SJCRH30 (cell line): ENCODE data around the gene MAN2B2. TPM values are rescaled to one million over a fixed set of nuclear protein-coding genes. Genes with fewer than 3 reads are reported as not detected.
"Not testable (repeated sequence)": the region's sequence is repeated elsewhere in the genome, so short reads cannot be mapped to it uniquely, and the experiment has no call there.

Experiments
- DNase-seq, 2 experiments: peaks; one replicate each; pipeline ENCODE4 v3.0.0-alpha.2; 2015 to 2020
- H3K27ac ChIP-seq: fragments of 250-450 bp; sonication (Bioruptor Pico); 2 replicates; pipeline ENCODE4 v1.5.1; 2020; ENCODE audit warnings: mild to moderate bottlenecking, moderate library complexity
- H3K27me3 ChIP-seq: fragments of 250-450 bp; sonication (Bioruptor Pico); 2 replicates; pipeline ENCODE4 v1.5.1; 2020; ENCODE audit warnings: mild to moderate bottlenecking, moderate library complexity
- H3K36me3 ChIP-seq: fragments of 250-450 bp; sonication (Bioruptor Pico); 2 replicates; pipeline ENCODE4 v1.5.1; 2020; ENCODE audit warnings: mild to moderate bottlenecking, moderate library complexity
- H3K4me1 ChIP-seq: fragments of 250-450 bp; sonication (Bioruptor Pico); 2 replicates; pipeline ENCODE4 v1.5.1; 2020; ENCODE audit warnings: mild to moderate bottlenecking, moderate library complexity
- H3K4me3 ChIP-seq: fragments of 250-450 bp; sonication (Bioruptor Pico); 2 replicates; pipeline ENCODE4 v1.5.1; 2020; ENCODE audit warnings: mild to moderate bottlenecking, moderate library complexity
- H3K9me3 ChIP-seq: fragments of 250-450 bp; sonication (Bioruptor Pico); replicated peaks from 2 replicates; pipeline ENCODE4 v1.5.1; 2020; ENCODE audit warnings: mild to moderate bottlenecking, moderate library complexity
- total RNA-seq: library from RNA; depleted of rRNA; stranded (reverse); fragments of >200 nt; shearing (Covaris generic); gene quantifications from 2 replicates; pipeline ENCODE4 v1.2.3, GENCODE V29; 2014; rRNA removed

Gene MAN2B2
- total RNA-seq, 1 experiment from 2014 or later = 9.1 TPM

GRCh38 chr4:6658209-6658595 is 83.2 kb downstream of the MAN2B2 start:
- Histone ChIP-seq H3K4me3 (no peak overlapping the region), H3K27me3 (no peaks in the 10 kb centered on the region), H3K36me3 (no peaks in the 10 kb centered on the region), H3K9me3 (no peaks in the 10 kb centered on the region), H3K4me1 (no peaks in the 10 kb centered on the region), H3K27ac (no peak overlapping the region)
- DNase-seq = no peak

GRCh38 chr4:6658597-6659075 is 83.6 kb downstream of the MAN2B2 start:
- no peak overlapping the region for H3K4me3 ChIP-seq
- DNase-seq = no peak
- H3K36me3 ChIP-seq = no peaks in the 10 kb centered on the region

GRCh38 chr4:6659897-6660296 is 84.9 kb downstream of the MAN2B2 start:
- no peak for DNase-seq
- Histone ChIP-seq H3K27ac (no peak overlapping the region), H3K36me3 (no peaks in the 10 kb centered on the region), H3K27me3 (no peaks in the 10 kb centered on the region), H3K4me3 (no peak overlapping the region), H3K9me3 (no peaks in the 10 kb centered on the region), H3K4me1 (no peaks in the 10 kb centered on the region)

More at GRCh38 chr4:6658597-6659075, 83.6 kb downstream of the MAN2B2 start:
- Histone ChIP-seq H3K27ac (no peak overlapping the region), H3K27me3 (no peaks in the 10 kb centered on the region), H3K9me3 (no peaks in the 10 kb centered on the region), H3K4me1 (no peaks in the 10 kb centered on the region)

DNA sequence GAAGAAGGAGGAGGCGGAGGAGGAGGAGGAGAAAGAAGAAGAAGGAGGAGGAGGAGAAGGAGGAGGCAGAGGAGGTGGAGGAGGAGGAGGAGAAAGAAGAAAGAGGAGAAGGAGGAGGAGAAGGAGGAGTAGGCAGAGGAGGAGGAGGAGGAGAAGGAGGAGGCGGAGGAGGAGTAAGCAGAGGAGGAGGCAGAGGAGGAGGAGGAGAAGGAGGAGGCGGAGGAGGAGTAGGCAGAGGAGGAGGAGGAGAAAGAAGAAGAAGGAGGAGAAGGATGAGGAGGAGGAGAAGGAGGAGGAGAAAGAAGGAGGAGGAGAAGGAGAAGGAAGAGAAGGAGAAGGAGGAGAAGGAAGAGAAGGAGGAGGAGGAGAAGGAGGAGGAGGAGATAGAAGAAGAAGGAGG is 85.4 kb downstream of the MAN2B2 start:
- no peaks in the 10 kb centered on the region for H3K27me3 ChIP-seq
- DNase-seq = no peak
- H3K36me3 ChIP-seq = no peaks in the 10 kb centered on the region
- no peak overlapping the region for H3K27ac ChIP-seq
- no peaks in the 10 kb centered on the region for H3K4me1 ChIP-seq
- H3K9me3 ChIP-seq = no peaks in the 10 kb centered on the region
- no peak overlapping the region for H3K4me3 ChIP-seq

DNA sequence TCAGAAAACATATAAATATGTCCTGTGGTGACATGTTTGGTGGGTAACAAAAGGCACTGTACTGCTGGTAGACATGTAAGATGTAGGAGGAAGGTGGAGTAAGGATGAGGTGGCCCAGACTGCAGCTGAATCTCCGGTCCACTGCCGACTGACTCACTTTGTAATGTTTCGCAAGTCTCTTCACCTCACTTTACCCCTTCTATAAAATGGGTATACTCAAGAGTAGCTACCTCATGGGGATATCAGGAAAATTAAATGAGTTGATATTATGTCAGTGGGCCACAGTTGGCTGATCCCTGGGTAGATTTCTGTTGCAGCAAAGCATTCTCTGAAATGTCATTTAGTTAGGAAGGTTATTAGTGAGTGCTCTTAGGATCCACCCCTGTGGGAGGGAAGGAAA is 87.6 kb downstream of the MAN2B2 start:
- Histone ChIP-seq H3K36me3 (no peaks in the 10 kb centered on the region), H3K27ac (no peak overlapping the region), H3K27me3 (no peaks in the 10 kb centered on the region), H3K9me3 (no peaks in the 10 kb centered on the region), H3K4me3 (no peak overlapping the region), H3K4me1 (no peaks in the 10 kb centered on the region)
- DNase-seq = no peak

DNA sequence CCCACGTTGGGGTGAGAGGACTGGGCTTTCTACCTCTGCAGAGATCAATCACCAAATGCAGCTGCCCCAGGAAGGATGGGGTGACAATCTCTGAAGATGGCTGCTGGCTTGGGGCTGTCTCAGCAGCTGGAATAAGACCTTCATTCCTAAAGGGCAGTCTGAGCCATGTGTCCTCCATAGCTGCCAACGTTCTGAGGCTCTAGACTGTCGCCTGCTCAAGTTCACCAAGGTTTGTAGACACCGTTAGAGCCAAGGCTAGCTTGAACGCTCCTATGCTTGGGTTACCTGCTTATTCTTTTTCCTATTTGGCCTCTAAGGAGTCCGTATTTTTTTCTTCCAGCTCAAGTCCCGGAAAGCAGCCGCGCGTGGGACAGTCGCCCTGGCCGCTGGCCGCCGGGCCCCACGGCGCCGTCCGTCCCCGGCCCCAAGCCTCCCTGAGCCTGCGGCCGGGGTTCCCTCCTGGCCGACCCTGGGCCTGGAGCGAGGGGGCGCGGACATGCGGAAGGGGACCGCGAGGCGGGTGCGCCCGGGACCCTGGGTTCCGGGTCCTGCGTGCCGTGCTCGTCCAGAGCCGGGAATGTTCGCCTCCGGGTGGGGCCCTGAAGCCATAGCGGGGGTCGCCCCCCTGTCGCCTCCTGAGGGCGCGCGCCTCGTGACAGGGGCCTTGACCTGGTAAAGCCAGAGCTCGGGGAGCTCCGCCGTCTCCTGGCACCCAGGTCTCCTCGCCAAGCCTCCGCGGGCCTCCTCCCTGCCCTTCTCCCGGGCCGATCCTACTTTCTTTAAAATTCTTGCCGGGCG is 88.8 kb downstream of the MAN2B2 start:
- no peaks in the 10 kb centered on the region for H3K4me1 ChIP-seq
- H3K36me3 ChIP-seq = no peaks in the 10 kb centered on the region
- no peaks in the 10 kb centered on the region for H3K27me3 ChIP-seq
- DNase-seq = no peak
- H3K9me3 ChIP-seq = no peaks in the 10 kb centered on the region
- H3K27ac ChIP-seq = no peak overlapping the region
- H3K4me3 ChIP-seq = no peak overlapping the region

DNA sequence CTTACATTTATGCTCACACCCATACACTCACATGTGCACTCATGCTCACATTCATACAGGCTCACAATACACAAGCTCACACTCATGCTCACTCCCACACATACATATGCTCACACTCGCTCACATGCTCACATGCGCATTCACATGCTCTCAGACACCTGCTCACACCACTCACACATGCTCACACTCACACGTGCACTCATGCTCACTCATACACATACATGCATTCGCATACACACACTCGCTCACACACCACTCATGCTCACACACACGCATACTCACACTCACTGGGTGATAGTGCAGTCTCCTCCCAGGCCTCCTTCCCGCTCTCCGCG is 90.3 kb downstream of the MAN2B2 start:
- no peak for DNase-seq
- Histone ChIP-seq H3K36me3 (no peaks in the 10 kb centered on the region), H3K4me1 (no peaks in the 10 kb centered on the region), H3K27ac (no peak overlapping the region), H3K27me3 (no peaks in the 10 kb centered on the region), H3K4me3 (no peak overlapping the region), H3K9me3 (no peaks in the 10 kb centered on the region)

- Histone ChIP-seq H3K27me3 (no peaks in the 10 kb centered on the region), H3K4me1 (no peaks in the 10 kb centered on the region), H3K27ac (no peak overlapping the region), H3K9me3 (no peaks in the 10 kb centered on the region), H3K36me3 (no peaks in the 10 kb centered on the region), H3K4me3 (no peak overlapping the region)
- DNase-seq = no peak
Measured at GRCh38 chr4:6668391-6668790, 93.4 kb downstream of the MAN2B2 start.

DNA sequence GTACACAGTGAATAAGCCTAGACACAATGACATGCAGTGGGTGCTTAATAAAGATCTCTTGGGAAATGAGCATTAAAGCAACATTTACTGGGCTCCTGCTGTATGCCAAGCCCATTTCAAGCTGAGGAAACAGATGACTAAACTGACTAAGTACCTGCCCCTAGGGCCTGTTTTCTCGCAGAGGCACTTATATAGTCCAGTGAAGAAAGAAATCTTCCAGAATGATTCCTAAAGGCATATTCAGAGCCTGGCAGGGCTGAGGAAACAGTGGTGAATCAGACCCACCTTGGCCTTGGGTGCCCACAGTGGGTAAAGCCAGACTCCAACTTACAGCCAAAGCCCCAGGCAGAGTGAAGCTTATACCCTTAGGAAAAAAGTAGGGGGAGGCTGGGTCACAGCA is 96.7 kb downstream of the MAN2B2 start:
- no peak for DNase-seq
- Histone ChIP-seq H3K4me1 (peaks cover 3% of the 10 kb centered on the region; the same call in 1 of the 2 replicates), H3K27ac (no peak overlapping the region), H3K27me3 (no peaks in the 10 kb centered on the region), H3K9me3 (no peaks in the 10 kb centered on the region), H3K4me3 (no peak overlapping the region), H3K36me3 (peaks cover 10% of the 10 kb centered on the region; the same call in 1 of the 2 replicates)

- Histone ChIP-seq H3K9me3 (no peaks in the 10 kb centered on the region), H3K4me1 (peaks cover 3% of the 10 kb centered on the region; the same call in 1 of the 2 replicates), H3K4me3 (no peak overlapping the region), H3K27me3 (no peaks in the 10 kb centered on the region), H3K27ac (no peak overlapping the region), H3K36me3 (peaks cover 10% of the 10 kb centered on the region; the same call in 1 of the 2 replicates)
- no peak for DNase-seq
Measured at GRCh38 chr4:6672131-6672530, 97.1 kb downstream of the MAN2B2 start.

DNA sequence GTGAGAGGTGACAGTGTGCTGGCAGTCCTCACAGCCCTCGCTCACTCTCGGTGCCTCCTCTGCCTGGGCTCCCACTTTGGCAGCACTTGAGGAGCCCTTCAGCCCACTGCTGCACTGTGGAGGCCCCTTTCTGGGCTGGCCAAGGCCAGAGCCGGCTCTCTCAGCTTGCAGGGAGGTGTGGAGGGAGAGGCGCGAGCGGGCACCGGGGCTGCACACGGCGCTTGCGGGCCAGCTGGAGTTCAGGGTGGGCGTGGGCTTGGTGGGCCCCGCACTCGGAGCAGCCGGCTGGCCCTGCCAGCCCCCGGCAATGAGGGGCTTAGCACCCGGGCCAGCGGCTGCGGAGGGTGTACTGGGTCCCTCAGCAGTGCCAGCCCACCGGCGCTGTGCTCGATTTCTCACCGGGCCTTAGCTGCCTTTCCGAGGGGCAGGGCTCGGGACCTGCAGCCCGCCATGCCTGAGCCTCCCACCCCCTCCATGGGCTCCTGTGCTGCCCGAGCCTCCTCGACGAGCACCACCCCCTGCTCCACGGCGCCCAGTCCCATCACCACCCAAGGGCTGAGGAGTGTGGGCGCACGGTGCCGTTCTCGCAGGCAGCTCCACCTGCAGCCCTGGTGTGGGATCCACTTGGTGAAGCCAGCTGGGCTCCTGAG is 97.7 kb downstream of the MAN2B2 start:
- not testable (repeated sequence) for H3K4me1 ChIP-seq, H3K27ac ChIP-seq, DNase-seq, H3K9me3 ChIP-seq, H3K27me3 ChIP-seq, H3K4me3 ChIP-seq
- H3K36me3 ChIP-seq = peaks cover 12% of the 10 kb centered on the region

Other genes with a start within 250 kb of the MAN2B2 start
- not detected in 2 replicates for gene PPP2R2C, start 102.6 kb upstream of the MAN2B2 start, total RNA-seq
- gene MRFAP1, start 65.5 kb downstream of the MAN2B2 start, total RNA-seq = 306 and 313 TPM in 2 replicates
- 0.13 and 0.18 TPM in 2 replicates for gene S100P, start 118.7 kb downstream of the MAN2B2 start, total RNA-seq
- gene MRFAP1L1, start 134.7 kb downstream of the MAN2B2 start, total RNA-seq = 88.4 and 88.7 TPM in 2 replicates
- gene BLOC1S4, start 141.0 kb downstream of the MAN2B2 start, total RNA-seq = 17.2 and 18.2 TPM in 2 replicates
- 23.9 and 28.7 TPM in 2 replicates for gene KIAA0232, start 207.5 kb downstream of the MAN2B2 start, total RNA-seq